SU-DHL-6 (cell line): Measurements from ENCODE around the gene SPNS2.

Experiments
- H2AFZ ChIP-seq: fragments of 200-600 bp; sonication (generic); 2 replicates; pipeline ENCODE4 v1.6.1; 2014; ENCODE audit warnings: low read depth, mild to moderate bottlenecking, moderate library complexity, mixed read lengths, antibody characterized with exemption, low read length; ENCODE audit not compliant: severe bottlenecking
- H3F3A ChIP-seq: fragments of 200-600 bp; shearing (Covaris generic); 2 replicates; pipeline ENCODE4 v1.6.0; 2016; ENCODE audit warnings: antibody characterized with exemption, mild to moderate bottlenecking; ENCODE audit not compliant: insufficient read depth
- H3K27ac ChIP-seq: fragments of 200-600 bp; sonication (generic); 2 replicates; pipeline ENCODE4 v1.5.1; 2016; ENCODE audit warnings: low read depth, mild to moderate bottlenecking, low read length, moderate library complexity, mixed read lengths
- H3K27me3 ChIP-seq: fragments of 200-600 bp; sonication (generic), shearing (Covaris generic); 2 replicates; pipeline ENCODE4 v1.6.0; 2014; ENCODE audit warnings: mild to moderate bottlenecking, low read length
- H3K36me3 ChIP-seq: fragments of 200-600 bp; sonication (generic); 2 replicates; pipeline ENCODE4 v1.6.1; 2014; ENCODE audit warnings: mild to moderate bottlenecking, low read length, mixed read lengths
- H3K4me2 ChIP-seq: fragments of 300-600, 200-600 bp; shearing (Covaris generic), sonication (generic); 2 replicates; pipeline ENCODE4 v1.6.0; 2014; ENCODE audit warnings: low read length, low read depth, mild to moderate bottlenecking; ENCODE audit not compliant: poor library complexity, severe bottlenecking
- H3K4me3 ChIP-seq: fragments of 200-600 bp; sonication (generic); 2 replicates; pipeline ENCODE4 v1.5.1; 2014; ENCODE audit warnings: antibody characterized with exemption, low read length, mild to moderate bottlenecking, mixed read lengths; ENCODE audit not compliant: insufficient read depth, poor library complexity, severe bottlenecking
- H3K79me2 ChIP-seq: fragments of 200-600 bp; sonication (generic); 2 replicates; pipeline ENCODE4 v1.6.1; 2014; ENCODE audit warnings: mild to moderate bottlenecking, low read length, moderate library complexity; ENCODE audit not compliant: insufficient read depth
- H3K9ac ChIP-seq: fragments of 200-600 bp; sonication (generic); 2 replicates; pipeline ENCODE4 v1.7.0; 2014; ENCODE audit warnings: mild to moderate bottlenecking, low read length
- H3K9me2 ChIP-seq: fragments of 200-600 bp; sonication (generic); replicated peaks from 2 replicates; pipeline ENCODE4 v1.6.1; 2014; ENCODE audit warnings: low read length; ENCODE audit not compliant: insufficient read depth
- H3K9me3 ChIP-seq: fragments of 200-600 bp; sonication (generic); 2 replicates; pipeline ENCODE4 v1.6.1; 2014; ENCODE audit warnings: low read length, mixed read lengths; ENCODE audit not compliant: insufficient read depth
- H4K20me1 ChIP-seq: fragments of 200-600 bp; sonication (generic); 2 replicates; pipeline ENCODE4 v1.6.1; 2014; ENCODE audit warnings: low read depth, mild to moderate bottlenecking, antibody characterized with exemption, low read length, moderate library complexity, mixed read lengths
- CTCF ChIP-seq: fragments of 200-600 bp; sonication (generic); IDR thresholded peaks from one replicate; pipeline ENCODE4 v1.5.1; 2017; ENCODE audit warnings: antibody characterized with exemption, mild to moderate bottlenecking, low read length, moderate library complexity; ENCODE audit not compliant: insufficient read depth, poor library complexity, severe bottlenecking
- EZH2phosphoT487 ChIP-seq: fragments of 200-600 bp; sonication (generic), shearing (Covaris generic); conservative IDR thresholded peaks from 2 replicates; pipeline ENCODE4 v1.6.1; 2018; ENCODE audit warnings: mild to moderate bottlenecking, antibody characterized with exemption, low read length, moderate library complexity, mixed read lengths

SPNS2 gene

GRCh38 chr17:4583206-4583605 lies 84.5 kb downstream of the SPNS2 start:
- Histone ChIP-seq H3K9me2 (no peaks in the 10 kb centered on the region), H4K20me1 (no peaks in the 10 kb centered on the region), H3K9ac (no peak overlapping the region), H3K36me3 (no peaks in the 10 kb centered on the region), H3K4me3 (no peak overlapping the region), H3K9me3 (no peaks in the 10 kb centered on the region), H3K27ac (no peak overlapping the region), H3K4me2 (no peak overlapping the region), H3F3A (no peaks in the 10 kb centered on the region), H3K27me3 (no peaks in the 10 kb centered on the region), H2AFZ (no peak overlapping the region), H3K79me2 (no peaks in the 10 kb centered on the region)
- TF ChIP-seq EZH2phosphoT487 = no peak
- no peak for TF ChIP-seq CTCF

- Histone ChIP-seq H3K9ac (no peak overlapping the region), H3K27me3 (no peaks in the 10 kb centered on the region), H3K36me3 (no peaks in the 10 kb centered on the region), H3K27ac (no peak overlapping the region), H4K20me1 (no peaks in the 10 kb centered on the region), H3K9me3 (no peaks in the 10 kb centered on the region), H3K4me2 (peak overlapping the region; percentile 9), H3K9me2 (no peaks in the 10 kb centered on the region), H3F3A (no peaks in the 10 kb centered on the region), H3K79me2 (no peaks in the 10 kb centered on the region), H2AFZ (no peak overlapping the region), H3K4me3 (no peak overlapping the region)
- no peak for TF ChIP-seq CTCF
- no peak for TF ChIP-seq EZH2phosphoT487
These were observed 85.1 kb downstream of the SPNS2 start for GRCh38 chr17:4583782-4584100.

GRCh38 chr17:4584101-4584916 lies 85.6 kb downstream of the SPNS2 start, which contains the start of gene SMTNL2:
SMTNL2 (plus strand) TSS chr17:4584529; CDS start chr17:4584606, 77 bp downstream.
- no peaks in the 10 kb centered on the region for H3K79me2 ChIP-seq
- H3K27me3 ChIP-seq = no peaks in the 10 kb centered on the region
- no peaks in the 10 kb centered on the region for H3K9me3 ChIP-seq
- H2AFZ ChIP-seq = no peak within 1 kb of the TSS
- peak within 1 kb of the TSS; percentile 9 for H3K4me2 ChIP-seq
- H3K36me3 ChIP-seq = no peaks in the 10 kb centered on the region
- H3K9me2 ChIP-seq = no peaks in the 10 kb centered on the region
- no peak within 1 kb of the TSS for H3K9ac ChIP-seq
- TF ChIP-seq EZH2phosphoT487 (no peak), CTCF (no peak)
- H3K4me3 ChIP-seq = no peak within 1 kb of the TSS
- no peaks in the 10 kb centered on the region for H3F3A ChIP-seq
- H3K27ac ChIP-seq = no peak within 1 kb of the TSS
- H4K20me1 ChIP-seq = no peaks in the 10 kb centered on the region
